A549 (cell line): ENCODE results near the gene HHATL. TPM values are rescaled to one million over a fixed set of nuclear protein-coding genes. Genes with fewer than 3 reads are reported as not detected.

Source experiments
- ATAC-seq, 2 experiments: fragments of 200-7000 bp in 1 of 2; fragments of >200 bp in 1 of 2; cut with Nextera tagmentation in 1 of 2; cut with Tn5 transposase in 1 of 2; 3 replicates each; pipeline versions ENCODE4 v1.8.0 to v1.9.1; 2018 to 2020; ENCODE audit warnings: mild to moderate bottlenecking in 1 of 2, moderate library complexity in 1 of 2
- CTCF ChIA-PET: fragments of 300-600 bp; sonication (Branson Sonifier 250); formaldehyde crosslinking; extraction: SDS; loops from one replicate; lab custom pipeline; 2021; ENCODE audit warnings: antibody characterized with exemption, inconsistent platforms; lab: Yijun Ruan, JAX
- POLR2A ChIA-PET: fragments of 350-600 bp; formaldehyde crosslinking; extraction: SDS; loops from one replicate; lab custom pipeline; 2021; ENCODE audit warnings: antibody characterized with exemption, inconsistent platforms; lab: Yijun Ruan, JAX
- DNase-seq, 2 experiments: peaks; one replicate each; pipeline versions ENCODE4 v3.0.0 to v3.0.0-alpha.2; 2011 to 2016; ENCODE audit warnings: low read depth in 1 of 2, low spot score in 1 of 2
- FAIRE-seq: peaks from 2 replicates; lab custom pipeline; 2011; peaks lifted over from hg19 to GRCh38; lab: Jason Lieb, UNC
- H3K27ac ChIP-seq, 2 experiments: fragments of >200 bp; sonication (Bioruptor Twin); formaldehyde crosslinking; 3 replicates each; pipeline ENCODE4 v1.5.1; 2016 to 2017
- H3K4me1 ChIP-seq: fragments of >200 bp; sonication (Bioruptor Twin); formaldehyde crosslinking; 3 replicates; pipeline ENCODE4 v1.6.1; 2016
- H3K4me2 ChIP-seq: fragments of >200 bp; sonication (Bioruptor Twin); formaldehyde crosslinking; 3 replicates; pipeline ENCODE4 v1.6.1; 2016
- H3K4me3 ChIP-seq: fragments of >200 bp; sonication (Bioruptor Twin); formaldehyde crosslinking; 3 replicates; pipeline ENCODE4 v1.5.1; 2016
- H3K9me3 ChIP-seq: fragments of >200 bp; sonication (Bioruptor Twin); formaldehyde crosslinking; 3 replicates; pipeline ENCODE4 v1.6.1; 2016
- ATOH8 ChIP-seq: fragments of 250-450 bp; sonication (Bioruptor Pico); IDR thresholded peaks from 2 replicates; pipeline ENCODE4 v1.5.0; 2020; ENCODE audit warnings: low read depth, mild to moderate bottlenecking, moderate library complexity
- BCL3 ChIP-seq: fragments of >200 bp; sonication (Bioruptor Twin); formaldehyde crosslinking; IDR thresholded peaks from 3 replicates; pipeline ENCODE4 v1.6.1; 2016
- CEBPB ChIP-seq, 2 experiments: fragments of >200 bp in 1 of 2; sonication (Bioruptor Twin) in 1 of 2; formaldehyde crosslinking in 1 of 2; IDR thresholded peaks; 2 replicates each; pipeline ENCODE4 v1.6.1; 2012 to 2016
- CHD2 ChIP-seq: fragments of 150-350 bp; IDR thresholded peaks from 2 replicates; pipeline ENCODE4 v1.6.1; 2014; ENCODE audit warnings: low read length; ENCODE audit not compliant: partially characterized antibody
- EHF ChIP-seq: fragments of 250-450 bp; sonication (Bioruptor Pico); IDR thresholded peaks from 2 replicates; pipeline ENCODE4 v1.5.0; 2020; ENCODE audit warnings: mild to moderate bottlenecking
- ELK1 ChIP-seq: fragments of 150-350 bp; IDR thresholded peaks from 2 replicates; pipeline ENCODE4 v1.6.1; 2014; ENCODE audit warnings: low read depth, mild to moderate bottlenecking, low read length
- EP300 ChIP-seq, 2 experiments: fragments of >200 bp; sonication (Bioruptor Twin); formaldehyde crosslinking; IDR thresholded peaks; 2 replicates in 1 of 2; 3 replicates in 1 of 2; pipeline ENCODE4 v1.6.1; 2016 to 2017
- FOSB ChIP-seq: fragments of 250-450 bp; sonication (Bioruptor Pico); IDR thresholded peaks from 2 replicates; pipeline ENCODE4 v1.5.0; 2020; ENCODE audit warnings: mild to moderate bottlenecking, moderate library complexity
- FOXS1 ChIP-seq: fragments of 250-450 bp; sonication (Bioruptor Pico); IDR thresholded peaks from 2 replicates; pipeline ENCODE4 v1.5.0; 2020; ENCODE audit warnings: mild to moderate bottlenecking, moderate library complexity
- GATA3 ChIP-seq: IDR thresholded peaks from 2 replicates; pipeline ENCODE4 v1.6.1; 2012; ENCODE audit warnings: borderline replicate concordance
- HES2 ChIP-seq: fragments of >200 bp; sonication (Bioruptor Twin); formaldehyde crosslinking; IDR thresholded peaks from 2 replicates; pipeline ENCODE4 v1.6.1; 2016
- HMGXB4 ChIP-seq: fragments of 250-450 bp; sonication (Bioruptor Pico); IDR thresholded peaks from 2 replicates; pipeline ENCODE4 v1.5.0; 2021; ENCODE audit warnings: mild to moderate bottlenecking, moderate library complexity, borderline replicate concordance
- JUNB ChIP-seq: fragments of >200 bp; sonication (Bioruptor Twin); formaldehyde crosslinking; IDR thresholded peaks from 2 replicates; pipeline ENCODE4 v1.6.1; 2016
- KDM5A ChIP-seq: fragments of 200-600 bp; sonication (generic); IDR thresholded peaks from 2 replicates; pipeline ENCODE4 v1.6.1; 2016; ENCODE audit warnings: antibody characterized with exemption, mild to moderate bottlenecking
- MYC ChIP-seq: IDR thresholded peaks from 2 replicates; pipeline ENCODE4 v1.6.1; 2012; ENCODE audit warnings: mild to moderate bottlenecking, inconsistent platforms, low read length, improper control_type of control experiment, borderline replicate concordance
- NR3C1 ChIP-seq: fragments of >200 bp; sonication (Bioruptor Twin); formaldehyde crosslinking; IDR thresholded peaks from 3 replicates; pipeline ENCODE4 v1.6.1; 2017
- PBX3 ChIP-seq: IDR thresholded peaks from 2 replicates; pipeline ENCODE4 v1.6.1; 2012
- POLR2AphosphoS2 ChIP-seq: conservative IDR thresholded peaks from 2 replicates; pipeline ENCODE4 v1.6.1; 2012; ENCODE audit warnings: low read length, improper control_type of control experiment, inconsistent platforms
- RARB ChIP-seq: fragments of 250-450 bp; sonication (Bioruptor Pico); IDR thresholded peaks from 2 replicates; pipeline ENCODE4 v1.8.0; 2021; ENCODE audit warnings: mild to moderate bottlenecking, moderate library complexity
- RFX5 ChIP-seq: fragments of 450-650 bp; IDR thresholded peaks from 2 replicates; pipeline ENCODE4 v1.7.1; 2014; ENCODE audit warnings: antibody characterized with exemption, mild to moderate bottlenecking, moderate library complexity
- TFCP2L1 ChIP-seq: fragments of 250-450 bp; sonication (Bioruptor Pico); IDR thresholded peaks from 2 replicates; pipeline ENCODE4 v1.5.0; 2021; ENCODE audit warnings: mild to moderate bottlenecking
- TP53 ChIP-seq: fragments of 250-450 bp; sonication (Bioruptor Pico); IDR thresholded peaks from 2 replicates; pipeline ENCODE4 v1.5.0; 2021; ENCODE audit warnings: mild to moderate bottlenecking, moderate library complexity
- USF2 ChIP-seq: fragments of 450-650 bp; IDR thresholded peaks from 2 replicates; pipeline ENCODE4 v1.6.1; 2014; ENCODE audit warnings: antibody characterized with exemption
- ZC3H11A ChIP-seq: fragments of 450-650 bp; IDR thresholded peaks from 2 replicates; pipeline ENCODE4 v1.6.1; 2014; ENCODE audit warnings: antibody characterized with exemption, mild to moderate bottlenecking
- ZSCAN20 ChIP-seq: fragments of 250-450 bp; sonication (Bioruptor Pico); IDR thresholded peaks from 2 replicates; pipeline ENCODE4 v1.8.0; 2022; ENCODE audit warnings: mild to moderate bottlenecking, moderate library complexity
- WGBS: methylation state at CpG from one replicate; pipeline ENCODE4 v1.1.6; 2017; ENCODE audit errors: missing lambda C conversion rate; 5-methylcytosine and 5-hydroxymethylcytosine counted together
- polyA plus RNA-seq, 4 experiments: library from polyadenylated mRNA; depleted of rRNA in 3 of 4; stranded (reverse); fragments of >200 nt; fragmentation: RNase III in 1 of 4; extraction: RNeasy Plus Mini Kit Qiagen cat#74134 plus additional on column Dnase treatment in 1 of 4; gene quantifications; 2 replicates in 3 of 4; 3 replicates in 1 of 4; pipeline ENCODE4 v1.2.3, GENCODE V29; 2011 to 2017

The HHATL gene
- polyA plus RNA-seq, 2 of the 4 experiments (the other 2 are of a cell fraction) = not detected

GRCh38 chr3:42690191-42690590 lies 12.4 kb downstream of the HHATL start:
- CTCF ChIA-PET = no interaction called here
- 27% methylated on average over 6 of the region's 7 CpGs for WGBS

GRCh38 chr3:42689421-42690014 lies 13.1 kb downstream of the HHATL start:
- POLR2A ChIA-PET = no interaction called here
- CTCF ChIA-PET = no interaction called here
- WGBS = 59% methylated on average over 9 of the region's 9 CpGs
- Histone ChIP-seq H3K27ac (no peak overlapping the region), H3K4me3 (no peak overlapping the region), H3K4me1 (no peaks in the 10 kb centered on the region), H3K4me2 (no peak overlapping the region), H3K9me3 (no peaks in the 10 kb centered on the region)
- FAIRE-seq (no peak), ATAC-seq (no peak), DNase-seq (no peak)
- TF ChIP-seq FOSB = no peak
- no peak for TF ChIP-seq EP300 (IDR thresholded peaks at IDR 0.05)
- no peak for TF ChIP-seq TP53 (CRISPR knock-in tag)
- TF ChIP-seq PBX3 = no peak
- TF ChIP-seq ZSCAN20 (CRISPR knock-in tag) = no peak
- TF ChIP-seq RFX5 = no peak
- no peak for TF ChIP-seq EHF (CRISPR knock-in tag)
- no peak for TF ChIP-seq NR3C1
- TF ChIP-seq KDM5A = no peak
- no peak for TF ChIP-seq HMGXB4 (CRISPR knock-in tag)
- no peak for TF ChIP-seq BCL3
- no peak for TF ChIP-seq USF2
- TF ChIP-seq TFCP2L1 (CRISPR knock-in tag) = no peak
- TF ChIP-seq JUNB = no peak
- no peak for TF ChIP-seq POLR2AphosphoS2
- no peak for TF ChIP-seq CEBPB (IDR thresholded peaks at IDR 0.05)

More at GRCh38 chr3:42690191-42690590, 12.4 kb downstream of the HHATL start:
- Histone ChIP-seq H3K9me3 (no peaks in the 10 kb centered on the region), H3K4me1 (no peaks in the 10 kb centered on the region), H3K4me2 (no peak overlapping the region), H3K27ac (no peak overlapping the region), H3K4me3 (no peak overlapping the region)
- FAIRE-seq (no peak), ATAC-seq (no peak), DNase-seq (no peak)
- POLR2A ChIA-PET = no interaction called here
- TF ChIP-seq TP53 (CRISPR knock-in tag) (no peak), RARB (CRISPR knock-in tag) (no peak), NR3C1 (no peak), USF2 (no peak), CEBPB (IDR thresholded peaks at IDR 0.05) (no peak), CHD2 (no peak), MYC (no peak), ZC3H11A (no peak), ELK1 (no peak), ATOH8 (CRISPR knock-in tag) (no peak), FOXS1 (CRISPR knock-in tag) (no peak), GATA3 (no peak), HES2 (no peak)
